ENCODE measurements around the gene NRM. TPM values are rescaled to one million over a fixed set of nuclear protein-coding genes. Genes with fewer than 3 reads are reported as not detected.

The NRM gene
- total and polyA plus RNA-seq, 2 of the 13 experiments (the other 11 are each of a cell fraction or from before 2014, with no cell fraction given), result 12.5 to 16.0 TPM

- TF ChIP-seq PHF21A (CRISPR knock-in tag; IDR thresholded peaks at IDR 0.05) (no peak), MLLT10 (CRISPR knock-in tag; IDR thresholded peaks at IDR 0.05) (no peak), TP53 (CRISPR knock-in tag; conservative IDR thresholded peaks at IDR 0.05) (no peak), ZBTB33 (CRISPR knock-in tag; IDR thresholded peaks at IDR 0.05) (peak; percentile 56; the same call in 1 of the 2 replicates), ZFP1 (CRISPR knock-in tag; IDR thresholded peaks at IDR 0.05) (no peak), RFX3 (CRISPR knock-in tag; IDR thresholded peaks at IDR 0.05) (no peak), NR2F2 (IDR thresholded peaks at IDR 0.05; ENCODE audit: borderline replicate concordance, low read depth) (no peak), CREB1 (IDR thresholded peaks at IDR 0.05) (no peak), CREB1 (CRISPR knock-in tag; IDR thresholded peaks at IDR 0.05) (no peak), SMC3 (IDR thresholded peaks at IDR 0.05; ENCODE audit: low read length) (no peak), SKI (IDR thresholded peaks at IDR 0.05; ENCODE audit: partially characterized antibody) (no peak), MYNN (CRISPR knock-in tag; IDR thresholded peaks at IDR 0.05; ENCODE audit: low read depth) (no peak), ZNF317 (CRISPR knock-in tag; IDR thresholded peaks at IDR 0.05) (no peak), ZSCAN9 (CRISPR knock-in tag; IDR thresholded peaks at IDR 0.05; ENCODE audit: borderline replicate concordance) (no peak), YEATS4 (CRISPR knock-in tag; IDR thresholded peaks at IDR 0.05; ENCODE audit: borderline replicate concordance) (no peak), KLF9 (CRISPR knock-in tag; IDR thresholded peaks at IDR 0.05; ENCODE audit: low read depth) (no peak)
- TF ChIP-seq, protein P1, sequence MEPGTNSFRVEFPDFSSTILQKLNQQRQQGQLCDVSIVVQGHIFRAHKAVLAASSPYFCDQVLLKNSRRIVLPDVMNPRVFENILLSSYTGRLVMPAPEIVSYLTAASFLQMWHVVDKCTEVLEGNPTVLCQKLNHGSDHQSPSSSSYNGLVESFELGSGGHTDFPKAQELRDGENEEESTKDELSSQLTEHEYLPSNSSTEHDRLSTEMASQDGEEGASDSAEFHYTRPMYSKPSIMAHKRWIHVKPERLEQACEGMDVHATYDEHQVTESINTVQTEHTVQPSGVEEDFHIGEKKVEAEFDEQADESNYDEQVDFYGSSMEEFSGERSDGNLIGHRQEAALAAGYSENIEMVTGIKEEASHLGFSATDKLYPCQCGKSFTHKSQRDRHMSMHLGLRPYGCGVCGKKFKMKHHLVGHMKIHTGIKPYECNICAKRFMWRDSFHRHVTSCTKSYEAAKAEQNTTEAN (CRISPR knock-in tag; conservative IDR thresholded peaks at IDR 0.05), result no peak
- TF ChIP-seq, protein P2, sequence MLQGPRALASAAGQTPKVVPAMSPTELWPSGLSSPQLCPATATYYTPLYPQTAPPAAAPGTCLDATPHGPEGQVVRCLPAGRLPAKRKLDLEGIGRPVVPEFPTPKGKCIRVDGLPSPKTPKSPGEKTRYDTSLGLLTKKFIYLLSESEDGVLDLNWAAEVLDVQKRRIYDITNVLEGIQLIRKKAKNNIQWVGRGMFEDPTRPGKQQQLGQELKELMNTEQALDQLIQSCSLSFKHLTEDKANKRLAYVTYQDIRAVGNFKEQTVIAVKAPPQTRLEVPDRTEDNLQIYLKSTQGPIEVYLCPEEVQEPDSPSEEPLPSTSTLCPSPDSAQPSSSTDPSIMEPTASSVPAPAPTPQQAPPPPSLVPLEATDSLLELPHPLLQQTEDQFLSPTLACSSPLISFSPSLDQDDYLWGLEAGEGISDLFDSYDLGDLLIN (CRISPR knock-in tag; IDR thresholded peaks at IDR 0.05; ENCODE audit: borderline replicate concordance), result no peak
- TF ChIP-seq, protein P3, sequence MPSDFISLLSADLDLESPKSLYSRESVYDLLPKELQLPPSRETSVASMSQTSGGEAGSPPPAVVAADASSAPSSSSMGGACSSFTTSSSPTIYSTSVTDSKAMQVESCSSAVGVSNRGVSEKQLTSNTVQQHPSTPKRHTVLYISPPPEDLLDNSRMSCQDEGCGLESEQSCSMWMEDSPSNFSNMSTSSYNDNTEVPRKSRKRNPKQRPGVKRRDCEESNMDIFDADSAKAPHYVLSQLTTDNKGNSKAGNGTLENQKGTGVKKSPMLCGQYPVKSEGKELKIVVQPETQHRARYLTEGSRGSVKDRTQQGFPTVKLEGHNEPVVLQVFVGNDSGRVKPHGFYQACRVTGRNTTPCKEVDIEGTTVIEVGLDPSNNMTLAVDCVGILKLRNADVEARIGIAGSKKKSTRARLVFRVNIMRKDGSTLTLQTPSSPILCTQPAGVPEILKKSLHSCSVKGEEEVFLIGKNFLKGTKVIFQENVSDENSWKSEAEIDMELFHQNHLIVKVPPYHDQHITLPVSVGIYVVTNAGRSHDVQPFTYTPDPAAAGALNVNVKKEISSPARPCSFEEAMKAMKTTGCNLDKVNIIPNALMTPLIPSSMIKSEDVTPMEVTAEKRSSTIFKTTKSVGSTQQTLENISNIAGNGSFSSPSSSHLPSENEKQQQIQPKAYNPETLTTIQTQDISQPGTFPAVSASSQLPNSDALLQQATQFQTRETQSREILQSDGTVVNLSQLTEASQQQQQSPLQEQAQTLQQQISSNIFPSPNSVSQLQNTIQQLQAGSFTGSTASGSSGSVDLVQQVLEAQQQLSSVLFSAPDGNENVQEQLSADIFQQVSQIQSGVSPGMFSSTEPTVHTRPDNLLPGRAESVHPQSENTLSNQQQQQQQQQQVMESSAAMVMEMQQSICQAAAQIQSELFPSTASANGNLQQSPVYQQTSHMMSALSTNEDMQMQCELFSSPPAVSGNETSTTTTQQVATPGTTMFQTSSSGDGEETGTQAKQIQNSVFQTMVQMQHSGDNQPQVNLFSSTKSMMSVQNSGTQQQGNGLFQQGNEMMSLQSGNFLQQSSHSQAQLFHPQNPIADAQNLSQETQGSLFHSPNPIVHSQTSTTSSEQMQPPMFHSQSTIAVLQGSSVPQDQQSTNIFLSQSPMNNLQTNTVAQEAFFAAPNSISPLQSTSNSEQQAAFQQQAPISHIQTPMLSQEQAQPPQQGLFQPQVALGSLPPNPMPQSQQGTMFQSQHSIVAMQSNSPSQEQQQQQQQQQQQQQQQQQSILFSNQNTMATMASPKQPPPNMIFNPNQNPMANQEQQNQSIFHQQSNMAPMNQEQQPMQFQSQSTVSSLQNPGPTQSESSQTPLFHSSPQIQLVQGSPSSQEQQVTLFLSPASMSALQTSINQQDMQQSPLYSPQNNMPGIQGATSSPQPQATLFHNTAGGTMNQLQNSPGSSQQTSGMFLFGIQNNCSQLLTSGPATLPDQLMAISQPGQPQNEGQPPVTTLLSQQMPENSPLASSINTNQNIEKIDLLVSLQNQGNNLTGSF (CRISPR knock-in tag; IDR thresholded peaks at IDR 0.05), result no peak
Measured at GRCh38 chr6:30656513-30656912, 34.3 kb downstream of the NRM start (continued).

All from HepG2 (cell line).